Measurements from ENCODE around the gene ZGPAT. TPM values are rescaled to one million over a fixed set of nuclear protein-coding genes. Genes with fewer than 3 reads are reported as not detected.

Gene ZGPAT
- total RNA-seq, 2 donors from 2014 or later, result 28.8 to 29.5 TPM

DNA sequence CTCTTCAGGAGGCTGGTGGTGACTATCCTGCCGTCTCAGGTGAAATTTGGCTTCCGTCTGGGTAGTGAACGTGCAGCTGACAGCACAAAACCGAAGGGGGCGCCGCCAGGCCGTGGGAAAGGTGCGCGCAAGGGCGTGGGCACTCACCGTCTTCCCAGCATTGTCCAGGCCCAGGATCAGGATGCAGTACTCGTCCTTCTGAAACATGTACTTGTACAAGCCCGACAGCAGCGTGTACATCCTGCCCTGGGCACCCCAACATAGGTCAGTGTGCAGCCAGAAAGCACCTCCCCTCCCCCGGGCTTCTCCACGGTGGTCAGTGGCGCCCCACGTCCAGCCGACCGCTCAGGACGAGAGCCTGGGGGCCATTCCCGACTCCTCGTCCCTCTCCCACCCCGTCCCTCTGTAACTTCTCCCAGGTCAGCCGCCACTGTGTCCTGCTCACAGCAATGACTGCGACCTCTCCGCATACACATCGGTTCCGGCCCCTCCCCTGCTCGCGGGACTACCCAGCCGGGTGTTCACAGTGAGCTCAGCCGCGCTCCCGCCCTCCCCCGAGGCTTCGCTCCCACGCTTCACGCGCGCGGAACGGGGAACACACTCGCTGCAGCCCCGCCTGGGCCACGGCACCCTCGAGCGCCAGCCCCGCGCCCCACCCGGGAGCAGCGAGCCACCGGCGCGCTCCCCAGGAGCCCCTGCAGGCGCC, 834 bp upstream of the ZGPAT start:
- peaks cover 48% of the 10 kb centered on the region for H3K36me3 ChIP-seq (ENCODE audit: control insufficient read depth, insufficient read depth, low read length)
- peak overlapping the region; percentile 78 for H3K9ac ChIP-seq (ENCODE audit: extremely low read depth, low read length, poor library complexity, severe bottlenecking)
- H3K4me1 ChIP-seq (ENCODE audit: control insufficient read depth, insufficient read depth, low read length), result peaks cover 12% of the 10 kb centered on the region
- H3K9me3 ChIP-seq (ENCODE audit: control insufficient read depth, low read length), result peaks cover 4% of the 10 kb centered on the region
- TF ChIP-seq, protein P1, sequence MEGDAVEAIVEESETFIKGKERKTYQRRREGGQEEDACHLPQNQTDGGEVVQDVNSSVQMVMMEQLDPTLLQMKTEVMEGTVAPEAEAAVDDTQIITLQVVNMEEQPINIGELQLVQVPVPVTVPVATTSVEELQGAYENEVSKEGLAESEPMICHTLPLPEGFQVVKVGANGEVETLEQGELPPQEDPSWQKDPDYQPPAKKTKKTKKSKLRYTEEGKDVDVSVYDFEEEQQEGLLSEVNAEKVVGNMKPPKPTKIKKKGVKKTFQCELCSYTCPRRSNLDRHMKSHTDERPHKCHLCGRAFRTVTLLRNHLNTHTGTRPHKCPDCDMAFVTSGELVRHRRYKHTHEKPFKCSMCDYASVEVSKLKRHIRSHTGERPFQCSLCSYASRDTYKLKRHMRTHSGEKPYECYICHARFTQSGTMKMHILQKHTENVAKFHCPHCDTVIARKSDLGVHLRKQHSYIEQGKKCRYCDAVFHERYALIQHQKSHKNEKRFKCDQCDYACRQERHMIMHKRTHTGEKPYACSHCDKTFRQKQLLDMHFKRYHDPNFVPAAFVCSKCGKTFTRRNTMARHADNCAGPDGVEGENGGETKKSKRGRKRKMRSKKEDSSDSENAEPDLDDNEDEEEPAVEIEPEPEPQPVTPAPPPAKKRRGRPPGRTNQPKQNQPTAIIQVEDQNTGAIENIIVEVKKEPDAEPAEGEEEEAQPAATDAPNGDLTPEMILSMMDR (conservative IDR thresholded peaks at IDR 0.05), result peak; percentile 66
- Mint-ChIP-seq H3K4me3 (peak overlapping the region; percentile 84), H3K36me3 (ENCODE audit: low read depth) (peaks cover 57% of the 10 kb centered on the region), H3K4me1 (peaks cover 9% of the 10 kb centered on the region), H3K27me3 (ENCODE audit: insufficient read depth) (no peaks in the 10 kb centered on the region), H3K27ac (peak overlapping the region; percentile 70), H3K9me3 (no peaks in the 10 kb centered on the region)
- peak overlapping the region; percentile 90 for H3K4me3 ChIP-seq (ENCODE audit: low read length)
- WGBS, 2 experiments (ENCODE audit: insufficient coverage in 1 of 2, insufficient read length in 1 of 2), result 7 to 17% methylated on average over 27 to 56 of the region's 56 CpGs
- no peaks in the 10 kb centered on the region for H3K27me3 ChIP-seq (ENCODE audit: control insufficient read depth, insufficient read depth, low read length, poor library complexity, severe bottlenecking)
- peak; percentile 75 for DNase-seq
- H3K27ac ChIP-seq (ENCODE audit: low read depth, low read length), result no peak overlapping the region

GRCh38 chr20:63708301-63709148, 686 bp downstream of the ZGPAT start:
- Histone ChIP-seq H3K9me3 (ENCODE audit: control insufficient read depth, low read length) (peaks cover 11% of the 10 kb centered on the region), H3K27me3 (ENCODE audit: control insufficient read depth, insufficient read depth, low read length, poor library complexity, severe bottlenecking) (no peaks in the 10 kb centered on the region), H3K4me3 (ENCODE audit: low read length) (peak overlapping the region; percentile 90), H3K27ac (ENCODE audit: low read depth, low read length) (peak overlapping the region; percentile 36), H3K36me3 (ENCODE audit: control insufficient read depth, insufficient read depth, low read length) (peaks cover 61% of the 10 kb centered on the region), H3K9ac (ENCODE audit: extremely low read depth, low read length, poor library complexity, severe bottlenecking) (peak overlapping the region; percentile 78), H3K4me1 (ENCODE audit: control insufficient read depth, insufficient read depth, low read length) (peaks cover 12% of the 10 kb centered on the region)
- 27 to 31% methylated on average over 44 to 67 of the region's 67 CpGs for WGBS, 2 experiments (ENCODE audit: insufficient coverage in 1 of 2, insufficient read length in 1 of 2)
- Mint-ChIP-seq H3K36me3 (ENCODE audit: low read depth) (peaks cover 72% of the 10 kb centered on the region), H3K27ac (peak overlapping the region; percentile 65), H3K27me3 (ENCODE audit: insufficient read depth) (no peaks in the 10 kb centered on the region), H3K4me3 (peak overlapping the region; percentile 84), H3K9me3 (no peaks in the 10 kb centered on the region), H3K4me1 (peaks cover 9% of the 10 kb centered on the region)
- TF ChIP-seq, protein P1 (conservative IDR thresholded peaks at IDR 0.05), result no peak
- peak; percentile 62 for DNase-seq

DNA sequence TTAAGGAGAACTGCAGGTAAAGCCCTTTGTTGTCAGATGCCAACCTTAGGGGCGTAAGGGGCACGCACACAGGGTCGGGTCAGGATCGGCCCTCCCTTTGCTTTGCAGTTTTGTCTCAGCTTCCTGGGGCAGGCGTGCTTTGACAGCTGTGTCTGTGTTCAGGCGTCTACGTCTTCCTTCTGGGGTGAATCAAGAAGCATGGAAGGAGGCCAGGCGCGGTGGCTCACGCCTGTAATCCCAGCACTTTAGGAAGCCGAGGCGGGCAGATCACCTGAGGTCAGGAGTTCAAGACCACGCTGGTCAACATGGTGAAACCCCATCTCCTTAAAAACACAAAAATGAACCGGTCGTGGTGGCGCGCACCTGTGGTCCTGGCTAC, 1.3 kb downstream of the ZGPAT start:
- Mint-ChIP-seq H3K9me3 (no peaks in the 10 kb centered on the region), H3K27ac (no peak overlapping the region), H3K36me3 (ENCODE audit: low read depth) (peaks cover 74% of the 10 kb centered on the region), H3K27me3 (ENCODE audit: insufficient read depth) (no peaks in the 10 kb centered on the region), H3K4me3 (peak overlapping the region; percentile 84), H3K4me1 (peaks cover 9% of the 10 kb centered on the region)
- DNase-seq, result no peak
- Histone ChIP-seq H3K4me1 (ENCODE audit: control insufficient read depth, insufficient read depth, low read length) (peaks cover 12% of the 10 kb centered on the region), H3K4me3 (ENCODE audit: low read length) (peak overlapping the region; percentile 90), H3K9ac (ENCODE audit: extremely low read depth, low read length, poor library complexity, severe bottlenecking) (no peak overlapping the region), H3K27me3 (ENCODE audit: control insufficient read depth, insufficient read depth, low read length, poor library complexity, severe bottlenecking) (no peaks in the 10 kb centered on the region), H3K27ac (ENCODE audit: low read depth, low read length) (no peak overlapping the region), H3K9me3 (ENCODE audit: control insufficient read depth, low read length) (peaks cover 13% of the 10 kb centered on the region), H3K36me3 (ENCODE audit: control insufficient read depth, insufficient read depth, low read length) (peaks cover 67% of the 10 kb centered on the region)
- WGBS, 2 experiments (ENCODE audit: insufficient coverage in 1 of 2, insufficient read length in 1 of 2), result 97% methylated on average over 16 to 17 of the region's 17 CpGs
- TF ChIP-seq, protein P1 (conservative IDR thresholded peaks at IDR 0.05), result no peak
